ENCODE results near the gene CPED1.
"Not testable (repeated sequence)": the region's sequence is repeated elsewhere in the genome, so short reads cannot be mapped to it uniquely, and the experiment has no call there.

Gene CPED1

DNA sequence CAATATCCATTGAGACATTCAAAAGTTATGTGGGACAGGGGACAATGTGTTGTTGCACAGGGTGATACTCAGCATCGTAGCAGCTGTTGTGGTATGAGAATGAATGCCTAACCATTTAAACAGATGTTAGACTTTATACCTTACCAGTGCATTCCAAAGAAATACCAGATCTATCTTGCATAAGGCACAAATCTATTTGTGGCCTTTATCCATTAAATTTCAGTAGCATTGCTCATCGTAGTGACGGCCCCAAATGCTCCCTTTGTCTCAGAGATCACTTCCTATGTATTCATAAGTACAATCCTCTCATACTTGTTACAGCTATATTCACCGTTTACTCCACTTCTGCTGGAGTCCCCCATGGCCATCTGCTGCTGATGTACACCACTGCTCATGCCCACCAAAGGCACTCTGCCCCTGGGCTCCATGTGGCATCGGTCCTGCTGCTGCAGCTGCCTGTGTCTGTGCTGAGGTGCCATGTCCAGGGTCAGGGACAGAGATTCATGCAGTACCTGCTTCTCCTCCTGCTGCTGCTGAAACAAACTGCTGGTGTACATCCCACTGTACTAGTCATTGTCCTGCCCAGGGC lies 96.3 kb downstream of the CPED1 start:
- no peak for DNase-seq (ENCODE audit: low read depth in 1 of 2, low spot score in 1 of 2)

DNA sequence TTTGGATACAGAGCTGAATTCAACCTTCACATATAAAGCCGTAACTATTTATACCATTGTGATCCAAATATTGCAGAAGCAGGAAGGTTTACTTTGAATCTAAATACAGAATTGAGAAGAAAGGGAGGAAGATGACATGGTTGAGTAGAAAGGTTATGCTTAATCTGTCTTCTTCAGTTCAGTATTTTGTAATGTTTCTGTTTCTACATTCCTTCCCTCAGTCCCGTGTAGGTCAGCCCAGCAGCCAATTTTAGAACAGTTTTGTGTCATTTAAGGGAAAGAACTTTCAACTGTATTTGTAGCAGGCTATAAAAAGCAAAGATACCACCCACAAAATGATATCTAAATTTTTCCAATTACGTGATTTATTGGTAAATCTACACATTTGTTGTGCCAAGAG lies 97.4 kb downstream of the CPED1 start:
- no peak for DNase-seq (ENCODE audit: low read depth in 1 of 2, low spot score in 1 of 2)

DNA sequence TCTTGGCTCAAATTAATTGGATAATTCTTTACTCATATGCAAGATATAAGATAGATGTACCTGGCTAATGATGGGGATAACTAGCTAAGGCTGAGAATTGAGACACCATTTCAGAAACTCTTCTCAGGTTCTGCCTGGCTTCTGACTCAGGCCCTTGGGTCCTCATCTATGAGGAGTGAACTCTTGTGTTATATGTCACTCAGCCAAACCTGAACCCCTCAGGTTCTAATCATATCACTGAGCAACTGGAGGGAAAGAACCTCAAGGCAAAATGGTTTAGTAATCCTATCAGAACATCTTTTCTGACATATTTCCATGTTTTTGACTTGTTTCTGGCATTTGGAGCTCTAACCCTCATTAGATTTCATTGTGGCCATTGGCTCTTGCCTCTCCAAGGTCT lies 100.4 kb downstream of the CPED1 start:
- no peak for DNase-seq (ENCODE audit: low read depth in 1 of 2, low spot score in 1 of 2)

DNA sequence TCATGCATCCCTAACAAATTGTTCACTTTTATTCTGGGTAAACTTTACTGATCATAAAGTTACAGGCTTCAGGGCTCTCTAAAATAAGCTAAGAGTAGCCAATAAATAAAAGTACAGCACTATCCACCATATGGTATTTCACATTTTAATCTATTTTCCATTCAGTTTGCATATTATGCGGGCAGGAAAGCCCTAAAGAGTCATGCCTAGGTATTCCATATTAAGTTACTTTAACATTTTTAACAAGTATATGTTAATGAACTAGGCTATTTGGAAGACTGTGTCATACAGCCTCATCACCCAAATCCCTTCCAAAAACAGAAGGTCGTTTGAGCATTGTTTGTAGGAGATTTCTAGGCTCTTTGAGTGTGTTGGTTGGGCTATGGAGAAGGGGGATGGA lies 106.3 kb downstream of the CPED1 start:
- DNase-seq (ENCODE audit: low read depth in 1 of 2, low spot score in 1 of 2), result no peak

DNA sequence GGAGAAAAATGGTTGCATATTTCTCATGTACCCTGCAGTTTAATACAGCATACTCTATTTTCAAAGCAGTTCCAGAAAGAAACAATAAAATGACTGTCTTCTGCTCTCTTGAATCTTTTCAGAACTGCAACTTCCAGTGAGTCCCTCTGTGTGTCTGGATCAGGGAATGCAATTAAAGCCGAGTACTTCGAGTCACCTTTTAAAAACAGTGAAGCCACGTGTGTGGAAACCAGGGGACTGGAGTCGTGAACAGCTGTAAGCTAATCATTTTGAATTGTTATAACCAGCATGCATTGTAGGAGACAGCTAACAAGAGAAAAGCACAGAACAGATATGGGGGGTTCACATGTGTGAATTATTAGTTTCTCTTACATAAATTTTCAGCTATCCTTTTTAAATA lies 109.1 kb downstream of the CPED1 start:
- no peak for DNase-seq (ENCODE audit: low read depth in 1 of 2, low spot score in 1 of 2)

DNA sequence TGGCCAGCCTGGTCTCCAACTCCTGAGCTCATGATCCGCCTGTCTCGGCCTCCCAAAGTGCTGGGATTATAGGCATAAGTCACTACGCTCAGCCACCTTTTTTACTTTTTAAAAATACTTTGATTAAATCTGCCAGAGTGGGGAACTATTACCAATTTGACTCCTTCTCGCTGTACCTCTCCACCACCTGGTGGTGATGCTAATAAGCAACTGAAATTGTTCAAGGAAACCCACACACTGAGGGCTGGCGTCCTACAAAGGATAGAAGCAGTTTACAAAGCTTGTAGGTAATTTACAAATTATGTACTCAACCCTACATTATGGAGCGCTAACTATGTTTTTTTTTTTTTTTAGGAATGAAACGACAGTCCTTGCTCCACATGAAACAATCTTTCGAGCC lies 111.1 kb downstream of the CPED1 start:
- no peak for DNase-seq (ENCODE audit: low read depth in 1 of 2, low spot score in 1 of 2)

DNA sequence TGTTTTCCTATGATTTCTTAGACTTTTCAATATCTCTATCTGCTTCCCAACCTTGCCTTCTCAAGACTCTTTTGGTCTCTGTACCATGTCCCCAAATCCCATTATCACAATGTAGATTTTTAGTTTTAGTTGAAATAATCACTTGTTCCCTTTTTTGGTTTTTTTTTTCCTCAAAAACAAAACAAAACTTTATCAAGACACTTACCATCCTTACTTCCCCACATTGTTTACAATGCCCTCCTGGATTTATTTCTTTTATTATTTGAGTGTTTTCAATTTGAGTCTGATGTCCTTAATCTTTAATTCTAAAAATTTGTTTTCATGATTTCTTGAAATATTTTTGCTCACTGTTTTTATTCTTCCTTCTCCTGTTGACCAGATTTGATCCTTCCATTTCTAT lies 112.6 kb downstream of the CPED1 start:
- no peak for DNase-seq (ENCODE audit: low read depth in 1 of 2, low spot score in 1 of 2)

DNA sequence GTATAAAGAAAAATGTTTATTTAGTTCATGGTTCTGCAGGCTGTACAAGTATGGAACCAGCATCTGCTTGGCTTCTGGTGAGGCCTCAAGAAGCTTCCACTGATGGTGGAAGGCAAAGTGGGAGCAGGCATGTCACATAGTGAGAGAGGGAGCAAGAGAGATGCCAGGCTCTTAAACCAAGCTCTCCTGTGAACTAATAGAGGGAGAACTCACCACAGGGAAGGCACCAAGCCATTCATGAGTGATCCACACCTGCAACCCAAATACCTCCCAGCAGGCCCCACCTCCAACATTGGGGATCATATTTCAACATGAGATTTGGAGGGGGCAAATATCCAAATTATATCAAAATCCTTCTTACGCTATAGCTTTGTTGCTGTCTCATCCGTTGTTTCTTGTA lies 113.1 kb downstream of the CPED1 start:
- DNase-seq (ENCODE audit: low read depth in 1 of 2, low spot score in 1 of 2), result no peak

DNA sequence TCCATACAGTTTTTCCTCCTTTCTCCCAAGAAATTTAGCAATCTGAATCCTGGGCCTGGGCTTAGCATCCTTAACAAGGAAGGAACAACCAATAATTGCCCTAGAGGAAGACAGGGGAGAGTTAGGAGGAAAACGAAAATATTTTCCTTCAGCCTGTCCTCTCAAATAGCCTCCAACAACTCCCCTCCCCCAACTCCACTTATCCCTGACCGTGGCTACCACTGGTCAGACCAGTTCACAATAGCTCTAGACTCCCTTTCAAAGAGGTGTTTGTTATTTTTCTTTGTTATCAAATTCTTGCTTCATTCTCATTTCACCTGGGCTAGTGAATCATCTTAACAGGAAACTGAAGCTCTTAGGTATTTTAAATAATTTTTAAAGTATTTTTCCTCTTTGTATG lies 114.1 kb downstream of the CPED1 start:
- DNase-seq (ENCODE audit: low read depth in 1 of 2, low spot score in 1 of 2), result no peak

DNA sequence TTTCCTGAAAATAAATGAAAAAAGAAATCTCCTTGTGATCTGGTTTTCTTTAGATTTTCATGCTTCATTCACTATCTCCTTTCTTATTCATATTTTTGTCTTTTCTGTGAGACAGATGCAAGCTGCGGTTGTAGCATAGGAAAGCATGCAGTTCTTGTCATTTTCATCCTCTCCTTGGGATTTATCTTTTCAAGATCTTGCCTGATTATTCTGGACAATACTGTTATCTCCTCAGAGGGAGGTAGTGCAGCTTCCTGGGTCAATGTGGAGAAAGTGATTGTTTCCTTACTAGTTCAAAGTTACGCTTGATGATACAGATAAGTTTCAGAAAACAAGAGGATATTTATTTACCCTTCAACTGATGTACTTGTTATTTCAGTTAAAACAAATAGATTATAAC lies 114.6 kb downstream of the CPED1 start:
- no peak for DNase-seq (ENCODE audit: low read depth in 1 of 2, low spot score in 1 of 2)

DNA sequence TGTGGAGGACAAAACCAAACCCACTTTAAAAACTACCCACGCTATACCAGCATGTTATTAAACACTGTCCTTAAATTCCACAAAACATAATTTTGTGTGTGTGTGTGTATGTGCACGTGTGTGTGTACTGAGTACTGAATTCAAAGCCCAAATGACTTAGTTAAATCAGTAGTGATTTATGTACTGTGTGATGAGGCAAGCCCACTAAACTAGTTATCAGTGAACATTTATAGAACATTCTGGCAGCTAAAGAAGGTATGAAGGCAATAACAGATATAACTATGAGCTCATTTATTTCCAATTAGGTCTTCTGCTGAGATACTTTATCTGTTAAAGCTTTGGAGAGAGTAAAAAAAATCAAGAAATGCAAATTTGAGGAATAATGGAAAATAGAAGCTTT lies 115.1 kb downstream of the CPED1 start:
- DNase-seq (ENCODE audit: low read depth in 1 of 2, low spot score in 1 of 2), result no peak

DNA sequence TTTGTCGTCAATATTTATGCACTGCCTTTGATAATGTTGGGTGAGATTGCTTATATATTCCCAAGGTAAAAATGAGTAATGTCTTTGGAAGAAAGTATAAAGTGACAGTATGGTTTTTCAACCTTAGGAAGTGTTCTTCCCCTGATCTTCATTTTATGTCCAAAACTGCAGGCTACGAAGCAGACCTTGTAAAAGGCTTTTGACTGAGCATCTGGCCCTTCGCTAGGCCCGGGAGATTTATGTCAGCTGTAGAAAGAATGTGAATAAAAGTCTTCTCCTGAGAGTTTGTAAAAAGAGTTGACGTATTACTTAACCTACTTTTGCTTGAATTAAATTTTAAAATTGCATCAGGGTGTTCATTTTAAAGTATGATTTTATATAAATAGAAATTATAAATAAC lies 116.8 kb downstream of the CPED1 start:
- DNase-seq (ENCODE audit: low read depth in 1 of 2, low spot score in 1 of 2), result no peak

DNA sequence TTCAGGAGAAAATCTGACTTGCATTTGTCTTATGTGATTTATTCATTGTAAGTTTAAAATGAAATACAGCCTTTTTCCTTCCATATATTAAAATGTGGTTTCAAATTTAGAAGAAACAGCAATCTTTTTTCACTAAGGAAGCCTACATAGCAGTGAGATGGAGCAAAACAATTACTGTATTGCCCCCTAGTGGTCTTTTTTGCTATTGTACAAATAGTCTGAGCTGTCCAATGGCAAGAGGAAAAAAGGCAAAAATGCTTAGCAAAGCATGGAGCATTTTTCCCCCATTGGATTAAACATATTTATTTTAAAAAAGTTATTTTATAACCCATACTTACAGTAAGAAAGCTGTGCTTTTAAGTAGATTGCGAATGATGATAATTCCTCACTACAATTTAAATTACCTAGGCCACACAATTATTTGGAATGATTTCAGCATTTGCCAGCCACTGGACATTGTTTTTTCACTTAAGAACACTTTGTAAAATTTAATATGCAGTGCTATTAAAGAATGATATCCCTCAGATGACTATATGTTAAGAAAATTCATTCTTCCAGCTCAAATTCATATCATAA lies 119.5 kb downstream of the CPED1 start:
- no peak for DNase-seq (ENCODE audit: low read depth in 1 of 2, low spot score in 1 of 2)

DNA sequence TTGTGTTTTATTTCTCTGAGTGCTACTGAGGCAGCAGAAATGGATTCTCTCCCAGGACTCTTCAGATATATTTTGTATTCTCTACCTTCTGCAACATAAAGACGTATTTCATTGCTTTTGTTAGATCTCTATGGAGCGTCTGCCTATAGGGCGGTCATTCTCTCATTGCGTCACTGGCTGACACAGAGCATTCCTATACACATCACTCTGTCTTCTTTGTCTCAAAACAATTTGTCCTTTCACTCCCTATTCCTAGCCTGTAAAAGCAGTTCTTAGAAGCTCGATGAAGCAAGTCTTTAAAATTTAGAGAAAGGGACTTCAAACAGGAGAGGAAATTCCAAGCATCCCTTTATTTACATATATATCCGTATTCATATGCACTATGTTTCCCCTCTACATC lies 120.6 kb downstream of the CPED1 start:
- no peak for DNase-seq (ENCODE audit: low read depth in 1 of 2, low spot score in 1 of 2)

DNA sequence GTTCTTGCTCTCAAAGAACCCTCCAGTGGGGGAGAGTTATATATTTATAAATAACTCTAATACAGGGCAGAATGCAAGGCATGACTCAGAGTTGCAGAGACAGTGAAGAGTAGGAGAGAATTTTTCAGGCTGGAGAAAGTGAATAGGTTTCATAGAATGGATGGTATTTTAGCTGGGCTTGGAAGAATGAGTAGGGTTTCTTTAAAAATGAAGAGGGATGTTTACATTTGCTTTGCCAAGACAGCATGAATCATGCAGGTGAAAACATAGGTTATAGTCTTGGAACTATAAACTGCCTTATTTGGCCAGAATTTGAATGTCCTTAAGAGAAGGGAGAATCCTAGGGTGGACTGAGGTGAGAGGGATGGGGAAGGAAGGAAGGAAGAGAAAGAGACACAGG lies 124.8 kb downstream of the CPED1 start:
- no peak for DNase-seq (ENCODE audit: low read depth in 1 of 2, low spot score in 1 of 2)

DNA sequence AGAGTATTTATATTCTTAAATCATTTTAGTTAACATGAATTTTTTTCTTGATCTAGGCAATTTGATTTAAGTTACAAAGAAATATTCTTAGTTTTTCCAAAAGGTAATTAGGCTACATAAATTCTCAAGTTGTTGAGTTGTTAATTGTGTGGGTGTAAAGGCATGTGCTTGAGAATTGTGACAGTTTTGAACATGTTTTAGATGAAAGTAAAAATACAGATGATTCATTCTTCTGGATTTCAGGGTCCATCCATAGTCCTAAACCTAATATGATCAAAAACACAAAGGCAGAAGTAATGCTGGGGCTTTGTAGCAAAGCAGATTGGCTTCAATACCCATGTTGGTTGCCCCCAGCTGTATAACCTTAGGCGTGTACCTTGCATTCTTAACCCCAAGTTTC lies 127.9 kb downstream of the CPED1 start:
- DNase-seq (ENCODE audit: low read depth in 1 of 2, low spot score in 1 of 2), result no peak

DNA sequence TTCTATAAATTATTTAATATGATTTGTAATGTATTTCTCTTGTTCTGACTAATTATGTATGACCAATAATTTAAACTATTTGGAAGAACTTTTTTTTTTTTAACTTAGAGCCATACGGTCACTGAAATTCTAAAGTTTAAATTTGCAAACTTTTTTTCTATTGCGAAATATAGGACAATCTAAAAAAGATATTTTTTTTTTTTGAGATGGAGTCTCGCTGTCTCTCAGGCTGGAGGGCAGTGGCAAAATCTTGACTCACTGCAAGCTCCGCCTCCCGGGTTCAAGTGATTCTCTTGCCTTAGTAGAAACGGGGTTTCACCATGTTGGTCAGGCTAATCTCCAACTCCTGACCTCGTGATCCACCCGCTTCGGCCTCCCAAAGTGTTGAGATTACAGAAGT lies 130.5 kb downstream of the CPED1 start:
- no peak for DNase-seq (ENCODE audit: low read depth in 1 of 2, low spot score in 1 of 2)

DNA sequence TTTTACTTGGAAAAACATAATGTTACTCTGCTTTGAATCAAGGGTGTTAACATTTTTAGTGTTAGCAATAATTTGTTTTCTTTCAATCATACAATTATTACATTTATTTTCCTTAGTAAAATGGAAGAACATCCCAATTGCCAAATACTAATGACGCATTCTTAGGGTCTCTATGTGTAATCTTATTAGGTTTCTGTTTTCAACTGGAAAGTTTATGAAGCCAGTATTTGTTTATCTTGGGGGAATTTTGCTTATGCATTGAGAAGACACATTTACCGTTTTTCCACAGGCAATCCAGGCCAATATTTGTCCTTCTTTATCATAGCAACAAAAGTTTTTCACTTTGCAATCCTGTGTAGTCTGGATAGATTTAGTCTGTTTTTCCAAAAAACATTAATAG lies 134.5 kb downstream of the CPED1 start:
- no peak for DNase-seq (ENCODE audit: low read depth in 1 of 2, low spot score in 1 of 2)

DNA sequence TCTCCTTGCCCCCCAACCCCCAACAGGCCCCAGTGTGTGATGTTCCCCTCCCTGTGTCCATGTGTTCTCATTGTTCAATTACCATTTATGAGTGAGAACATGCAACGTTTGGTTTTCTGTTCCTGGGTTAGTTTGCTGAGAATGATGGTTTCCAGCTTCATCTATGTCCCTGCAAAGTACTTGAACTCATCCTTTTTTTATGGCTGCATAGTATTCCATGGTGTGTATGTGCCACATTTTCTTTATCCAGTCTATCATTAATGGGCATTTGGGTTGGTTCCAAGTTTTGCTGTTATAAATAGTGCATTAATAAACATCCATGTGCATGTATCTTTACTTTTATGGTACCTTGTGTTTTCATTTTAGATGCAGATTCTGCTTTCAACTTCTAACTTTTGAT lies 136.9 kb downstream of the CPED1 start:
- DNase-seq (ENCODE audit: low read depth in 1 of 2, low spot score in 1 of 2), result not testable (repeated sequence)

DNA sequence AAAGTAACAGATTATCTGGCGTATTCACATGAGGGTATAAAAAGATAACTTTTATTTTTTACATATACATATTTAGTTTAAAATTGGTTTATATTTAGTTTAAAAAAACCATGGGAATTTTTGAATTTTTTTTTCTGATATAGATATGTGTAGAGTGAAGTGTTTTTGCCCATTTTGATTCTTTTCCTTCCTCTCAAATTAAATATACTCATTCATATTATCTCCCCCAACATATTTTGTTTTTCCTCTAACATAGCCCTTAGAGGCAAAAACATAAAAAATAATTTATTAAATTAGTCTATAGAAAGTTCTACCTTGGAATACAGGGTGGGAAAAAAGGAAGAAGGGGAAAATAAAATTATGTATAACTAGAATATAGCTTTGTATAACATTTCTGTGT lies 137.7 kb downstream of the CPED1 start:
- no peak for DNase-seq (ENCODE audit: low read depth in 1 of 2, low spot score in 1 of 2)

DNA sequence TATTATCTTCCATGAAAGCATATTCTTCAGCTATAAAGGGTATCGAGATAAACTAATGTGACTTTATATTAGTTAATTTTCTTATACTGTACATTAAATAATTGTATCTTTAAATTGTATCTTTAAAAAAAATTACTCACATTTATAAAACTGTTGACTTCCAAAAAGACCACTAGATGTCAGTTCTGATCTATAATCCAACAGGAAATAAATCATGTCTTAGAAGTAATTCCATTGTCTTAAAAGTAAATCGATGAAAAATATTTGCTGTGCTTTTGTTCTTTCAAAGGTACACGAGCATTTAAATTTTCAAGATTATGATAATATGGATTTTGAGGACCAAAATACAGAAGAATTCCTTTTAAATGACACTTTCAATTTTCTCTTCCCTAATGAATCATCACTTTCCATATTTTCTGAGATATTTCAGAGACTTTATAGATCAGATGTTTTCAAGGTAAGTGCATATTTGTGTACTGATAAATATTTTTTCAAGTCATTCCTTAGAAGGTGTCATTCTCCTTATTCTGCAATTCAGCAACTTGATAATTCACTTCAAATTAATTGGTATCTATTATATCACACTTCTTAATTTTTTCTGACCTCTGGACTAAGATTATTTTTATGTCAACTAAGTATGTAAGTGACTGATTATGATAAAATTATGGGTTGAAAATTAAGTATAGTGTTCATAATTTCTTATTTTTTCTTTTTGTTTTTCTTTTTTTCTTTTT lies 138.5 kb downstream of the CPED1 start:
- DNase-seq (ENCODE audit: low read depth in 1 of 2, low spot score in 1 of 2), result no peak

DNA sequence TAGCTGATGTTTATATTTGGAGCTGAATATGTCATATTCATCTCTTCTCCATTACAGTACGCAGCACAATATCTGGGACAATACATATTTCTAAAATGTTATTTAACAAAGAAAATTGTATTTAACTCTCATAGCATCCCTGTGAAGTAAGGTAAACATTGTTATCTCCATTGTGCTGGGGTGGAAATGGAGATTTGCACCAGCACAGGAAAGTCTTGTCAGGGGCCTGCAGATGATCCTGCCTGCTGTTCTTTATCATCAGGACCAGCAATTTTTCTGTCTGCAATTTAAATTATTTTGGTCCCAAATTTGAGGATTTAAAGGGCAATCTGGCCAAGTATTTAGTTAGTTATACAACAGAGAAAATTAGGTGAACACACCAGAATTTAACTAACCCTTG lies 144.4 kb downstream of the CPED1 start:
- DNase-seq (ENCODE audit: low read depth in 1 of 2, low spot score in 1 of 2), result no peak

DNA sequence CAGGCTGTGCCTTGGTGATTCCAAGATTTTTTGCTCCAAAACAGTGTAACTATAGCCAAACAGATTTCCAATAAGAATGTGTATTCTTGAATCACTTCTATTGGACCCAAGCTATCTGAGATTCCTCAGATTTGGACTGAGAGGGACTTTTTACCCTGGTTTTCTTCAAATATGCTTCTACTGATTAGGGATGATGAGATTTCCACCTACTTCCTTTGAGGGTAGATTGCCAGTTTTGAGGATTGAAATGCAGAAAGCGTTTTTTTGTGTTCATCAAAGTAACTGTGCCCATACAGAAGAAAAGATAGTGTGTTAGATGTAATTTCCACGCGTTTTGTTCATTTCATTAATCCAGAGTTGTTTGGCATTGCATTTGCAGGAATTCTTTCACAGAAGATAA lies 144.9 kb downstream of the CPED1 start:
- DNase-seq (ENCODE audit: low read depth in 1 of 2, low spot score in 1 of 2), result no peak
